Camera-type eye (tissue), 1 donor: ENCODE measurements around the gene PCDHB8. TPM values are rescaled to one million over a fixed set of nuclear protein-coding genes. Genes with fewer than 3 reads are reported as not detected.

Experiments used
- total RNA-seq: library from RNA; depleted of rRNA; stranded (reverse); fragments of >200 nt; gene quantifications from one replicate; pipeline ENCODE4 v1.2.3, GENCODE V29; 2014

Gene PCDHB8
- total RNA-seq, result 3.4 TPM

GRCh38 chr5:141177577-141178191 lies at the start of gene PCDHB8:
PCDHB8 (plus strand) TSS chr5:141177790; CDS start chr5:141178035, 245 bp downstream.

GRCh38 chr5:141135030-141135717 lies 42.4 kb upstream of the PCDHB8 start, which contains the start of gene PCDHB5:
PCDHB5 (plus strand) TSS chr5:141135206; CDS start chr5:141135435, 229 bp downstream.

GRCh38 chr5:141149812-141150211 lies 27.8 kb upstream of the PCDHB8 start, which contains the start of gene PCDHB6:
PCDHB6 (plus strand) TSS chr5:141150057; CDS start chr5:141150258, 201 bp downstream.

GRCh38 chr5:141172381-141173204 lies 5.0 kb upstream of the PCDHB8 start, which contains the start of gene PCDHB7:
PCDHB7 (plus strand) TSS chr5:141172644; CDS start chr5:141172836, 192 bp downstream.

GRCh38 chr5:141182248-141182647 lies 4.7 kb downstream of the PCDHB8 start, which contains the start of gene PCDHB16:
PCDHB16 (plus strand) TSS chr5:141182387; CDS start chr5:141182560, 173 bp downstream.

GRCh38 chr5:141186897-141187512 lies 9.4 kb downstream of the PCDHB8 start, which contains the start of gene PCDHB9:
PCDHB9 (plus strand) TSS chr5:141187161; CDS start chr5:141187319, 158 bp downstream.

GRCh38 chr5:141192110-141192725 lies 14.6 kb downstream of the PCDHB8 start, which contains the start of gene PCDHB10:
PCDHB10 (plus strand) TSS chr5:141192353; CDS start chr5:141192553, 200 bp downstream.

GRCh38 chr5:141199359-141200235 lies 22.0 kb downstream of the PCDHB8 start, which contains the start of gene PCDHB11:
PCDHB11 (plus strand) TSS chr5:141199627; CDS start chr5:141199775, 148 bp downstream.

GRCh38 chr5:141208478-141208877 lies 30.9 kb downstream of the PCDHB8 start, which contains the start of gene PCDHB12:
PCDHB12 (plus strand) TSS chr5:141208719; CDS start chr5:141208908, 189 bp downstream.

GRCh38 chr5:141213656-141214339 lies 36.2 kb downstream of the PCDHB8 start, which contains the start of gene PCDHB13:
PCDHB13 (plus strand) TSS chr5:141213919; CDS start chr5:141214124, 205 bp downstream.

GRCh38 chr5:141223112-141223783 lies 45.7 kb downstream of the PCDHB8 start, which contains the start of gene PCDHB14:
PCDHB14 (plus strand) TSS chr5:141223343; CDS start chr5:141223506, 163 bp downstream.

Other genes with a start within 250 kb of the PCDHB8 start
- 39.0 TPM for gene PCDHAC2, start 211.3 kb upstream of the PCDHB8 start, total RNA-seq
- 0.05 TPM for gene PCDHB1, start 126.4 kb upstream of the PCDHB8 start, total RNA-seq
- gene PCDHB2, start 83.2 kb upstream of the PCDHB8 start, total RNA-seq, result 8.3 TPM
- 10.6 TPM for gene PCDHB3, start 77.3 kb upstream of the PCDHB8 start, total RNA-seq
- gene PCDHB4, start 56.0 kb upstream of the PCDHB8 start, total RNA-seq, result 4.5 TPM
- 8.4 TPM for gene PCDHB5, start 42.6 kb upstream of the PCDHB8 start, total RNA-seq
- 2.0 TPM for gene PCDHB6, start 27.7 kb upstream of the PCDHB8 start, total RNA-seq
- gene PCDHB7, start 5.1 kb upstream of the PCDHB8 start, total RNA-seq, result 7.9 TPM
- 9.2 TPM for gene PCDHB16, start 4.6 kb downstream of the PCDHB8 start, total RNA-seq
- gene PCDHB9, start 9.4 kb downstream of the PCDHB8 start, total RNA-seq, result 5.9 TPM
- gene PCDHB10, start 14.6 kb downstream of the PCDHB8 start, total RNA-seq, result 12.9 TPM
- 9.5 TPM for gene PCDHB11, start 21.8 kb downstream of the PCDHB8 start, total RNA-seq
- gene PCDHB12, start 30.9 kb downstream of the PCDHB8 start, total RNA-seq, result 15.0 TPM
- gene PCDHB13, start 36.1 kb downstream of the PCDHB8 start, total RNA-seq, result 11.2 TPM
- 13.5 TPM for gene PCDHB14, start 45.6 kb downstream of the PCDHB8 start, total RNA-seq
- 14.5 TPM for gene PCDHB15, start 67.6 kb downstream of the PCDHB8 start, total RNA-seq
- gene SLC25A2, start 126.3 kb downstream of the PCDHB8 start, total RNA-seq, result not detected
- 133 TPM for gene TAF7, start 143.0 kb downstream of the PCDHB8 start, total RNA-seq
- gene PCDHGA1, start 152.7 kb downstream of the PCDHB8 start, total RNA-seq, result 1.8 TPM
- gene PCDHGA2, start 161.0 kb downstream of the PCDHB8 start, total RNA-seq, result 15.8 TPM
- gene PCDHGA3, start 166.0 kb downstream of the PCDHB8 start, total RNA-seq, result 7.5 TPM
- gene PCDHGB1, start 172.3 kb downstream of the PCDHB8 start, total RNA-seq, result 10.9 TPM
- 11.1 TPM for gene PCDHGA4, start 177.2 kb downstream of the PCDHB8 start, total RNA-seq
- 14.6 TPM for gene PCDHGB2, start 182.2 kb downstream of the PCDHB8 start, total RNA-seq
- gene PCDHGA5, start 186.4 kb downstream of the PCDHB8 start, total RNA-seq, result 10.6 TPM
- gene PCDHGB3, start 192.5 kb downstream of the PCDHB8 start, total RNA-seq, result 14.2 TPM
- gene PCDHGA6, start 196.1 kb downstream of the PCDHB8 start, total RNA-seq, result 13.2 TPM
- gene PCDHGA7, start 205.0 kb downstream of the PCDHB8 start, total RNA-seq, result 11.2 TPM
- gene PCDHGB4, start 209.9 kb downstream of the PCDHB8 start, total RNA-seq, result 20.7 TPM
- gene PCDHGA8, start 214.8 kb downstream of the PCDHB8 start, total RNA-seq, result 10.1 TPM
- 23.4 TPM for gene PCDHGB5, start 220.2 kb downstream of the PCDHB8 start, total RNA-seq
- gene PCDHGA9, start 225.0 kb downstream of the PCDHB8 start, total RNA-seq, result 21.7 TPM
- 15.1 TPM for gene PCDHGB6, start 230.2 kb downstream of the PCDHB8 start, total RNA-seq
- 15.6 TPM for gene PCDHGA10, start 235.2 kb downstream of the PCDHB8 start, total RNA-seq
- 26.6 TPM for gene PCDHGB7, start 239.9 kb downstream of the PCDHB8 start, total RNA-seq
- 19.0 TPM for gene PCDHGA11, start 243.3 kb downstream of the PCDHB8 start, total RNA-seq